ENCODE results near the gene RAB8A.

Gene RAB8A

DNA sequence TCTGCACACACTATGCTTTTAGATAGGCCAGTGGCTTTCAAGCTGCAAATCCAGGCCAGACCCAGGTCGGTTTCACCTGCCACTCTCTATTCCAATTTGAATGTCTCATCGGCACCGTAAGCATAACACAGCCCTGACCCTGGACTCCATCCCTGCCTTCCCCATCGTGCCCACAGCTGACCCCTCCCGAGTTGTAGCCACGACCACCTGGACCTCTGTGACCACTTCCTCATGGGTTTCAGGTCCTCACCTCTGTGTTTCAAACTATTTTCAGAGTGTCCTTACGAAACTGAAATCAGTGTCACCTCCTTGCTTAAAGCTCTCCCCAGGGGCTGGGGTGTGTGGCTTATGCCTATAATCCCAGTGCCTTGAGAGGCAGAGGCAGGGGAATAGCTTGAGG lies 22.8 kb downstream of the RAB8A start:
- DNase-seq (ENCODE audit: low read depth): no peak
- TF ChIP-seq, protein P1, sequence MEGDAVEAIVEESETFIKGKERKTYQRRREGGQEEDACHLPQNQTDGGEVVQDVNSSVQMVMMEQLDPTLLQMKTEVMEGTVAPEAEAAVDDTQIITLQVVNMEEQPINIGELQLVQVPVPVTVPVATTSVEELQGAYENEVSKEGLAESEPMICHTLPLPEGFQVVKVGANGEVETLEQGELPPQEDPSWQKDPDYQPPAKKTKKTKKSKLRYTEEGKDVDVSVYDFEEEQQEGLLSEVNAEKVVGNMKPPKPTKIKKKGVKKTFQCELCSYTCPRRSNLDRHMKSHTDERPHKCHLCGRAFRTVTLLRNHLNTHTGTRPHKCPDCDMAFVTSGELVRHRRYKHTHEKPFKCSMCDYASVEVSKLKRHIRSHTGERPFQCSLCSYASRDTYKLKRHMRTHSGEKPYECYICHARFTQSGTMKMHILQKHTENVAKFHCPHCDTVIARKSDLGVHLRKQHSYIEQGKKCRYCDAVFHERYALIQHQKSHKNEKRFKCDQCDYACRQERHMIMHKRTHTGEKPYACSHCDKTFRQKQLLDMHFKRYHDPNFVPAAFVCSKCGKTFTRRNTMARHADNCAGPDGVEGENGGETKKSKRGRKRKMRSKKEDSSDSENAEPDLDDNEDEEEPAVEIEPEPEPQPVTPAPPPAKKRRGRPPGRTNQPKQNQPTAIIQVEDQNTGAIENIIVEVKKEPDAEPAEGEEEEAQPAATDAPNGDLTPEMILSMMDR (IDR thresholded peaks at IDR 0.05; ENCODE audit: low read depth, low read length, missing control alignments): no peak

DNA sequence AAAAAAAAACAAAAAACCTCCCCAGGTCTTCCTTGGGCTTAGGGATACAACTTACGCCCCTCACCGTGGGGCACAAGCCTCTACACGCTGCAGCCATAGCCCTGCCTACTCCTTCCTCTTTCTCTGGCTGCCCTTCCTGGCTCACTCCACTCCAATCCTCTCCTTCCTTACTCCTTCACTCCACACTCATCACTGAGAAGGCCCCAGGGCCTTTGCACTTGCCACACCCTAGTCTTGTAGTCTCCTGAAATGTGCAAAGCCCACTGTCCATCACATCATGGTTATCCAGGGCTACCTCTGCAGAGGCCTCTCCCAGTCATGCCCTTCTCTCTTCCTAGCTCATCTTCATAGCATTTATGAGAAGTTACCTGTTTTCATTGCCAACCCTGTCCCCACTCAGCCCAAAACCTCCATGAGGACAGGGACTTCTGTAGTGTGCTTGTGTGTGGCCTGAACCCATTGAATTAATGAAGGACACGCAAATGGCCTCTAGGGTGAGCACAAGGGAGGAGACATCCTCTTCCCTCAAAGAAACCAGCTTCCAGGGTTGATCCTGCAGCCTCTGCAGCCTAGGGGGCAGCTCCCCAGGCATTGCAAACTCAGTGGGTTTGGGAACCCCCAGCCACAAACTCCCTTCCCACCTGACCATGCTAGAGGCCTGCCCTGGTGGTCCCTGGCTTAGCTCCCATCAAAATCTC lies 23.9 kb downstream of the RAB8A start:
- no peak overlapping the region for H3K4me3 ChIP-seq (ENCODE audit: low read depth, low read length)
- DNase-seq (ENCODE audit: low read depth): no peak
- TF ChIP-seq, protein P1 (IDR thresholded peaks at IDR 0.05; ENCODE audit: low read depth, low read length, missing control alignments): no peak

More for the DNA sequence above, 22.8 kb downstream of the RAB8A start:
- no peak overlapping the region for H3K4me3 ChIP-seq (ENCODE audit: low read depth, low read length)

DNA sequence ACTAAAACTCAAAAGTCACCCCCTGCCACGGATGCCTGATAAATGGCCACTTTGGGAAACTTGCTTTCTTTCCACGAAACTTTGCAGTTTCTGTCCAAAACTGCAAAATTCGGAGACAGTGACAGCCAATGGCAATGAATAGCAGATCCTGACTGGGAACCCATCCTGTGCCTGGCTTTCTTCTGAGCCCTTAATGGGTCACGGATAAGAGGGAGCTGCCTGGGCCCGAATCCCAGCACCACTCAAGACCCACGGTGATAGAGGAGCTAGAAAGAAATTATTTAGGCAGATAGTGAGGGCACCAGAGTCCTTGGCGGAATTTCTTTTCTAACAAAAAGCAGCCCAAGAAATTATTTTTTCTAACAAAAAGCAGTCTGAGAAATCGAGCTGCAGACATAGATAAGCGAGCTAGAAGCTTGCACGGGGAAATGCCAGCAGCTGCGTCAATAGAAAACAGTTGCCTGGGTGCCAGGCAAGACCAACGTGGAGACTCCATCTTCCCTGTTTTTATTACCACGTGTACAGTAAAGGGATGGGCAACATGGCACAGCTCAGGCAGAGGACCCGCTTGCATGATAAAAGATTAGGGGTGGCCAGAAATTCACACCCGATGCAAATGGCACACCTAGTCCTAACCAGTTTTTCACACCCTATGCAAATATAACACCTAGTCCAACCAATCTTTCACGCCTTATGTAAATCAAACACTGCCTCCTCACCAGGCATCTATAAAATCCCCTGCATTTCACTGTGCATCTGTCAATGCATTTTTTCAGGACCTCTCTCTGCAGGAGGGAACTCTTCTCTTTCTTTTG lies 24.7 kb downstream of the RAB8A start:
- no peak for DNase-seq (ENCODE audit: low read depth)
- TF ChIP-seq, protein P1 (IDR thresholded peaks at IDR 0.05; ENCODE audit: low read depth, low read length, missing control alignments): no peak
- H3K4me3 ChIP-seq (ENCODE audit: low read depth, low read length): no peak overlapping the region

DNA sequence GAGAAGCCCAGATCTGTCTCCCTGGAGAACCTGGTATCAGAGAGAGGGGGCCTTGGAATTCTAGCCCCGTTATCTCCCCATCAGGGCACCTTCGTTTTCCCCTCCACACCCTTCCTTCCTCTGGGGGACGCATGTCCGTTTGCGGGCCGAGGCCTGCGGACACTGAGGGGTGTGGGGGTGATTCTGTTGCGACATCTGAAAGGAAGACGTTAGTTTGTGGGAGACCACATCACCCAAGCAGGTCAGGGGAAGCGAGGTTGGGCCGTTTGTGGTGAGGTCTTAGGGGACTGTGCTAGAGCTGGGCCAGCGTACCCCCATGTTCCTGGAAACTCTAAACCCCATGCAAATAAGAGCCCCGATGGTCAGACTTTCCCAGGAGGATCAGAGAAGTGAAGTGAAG lies 28.1 kb downstream of the RAB8A start:
- no peak overlapping the region; the same call in 1 of the 2 replicates for H3K4me3 ChIP-seq (ENCODE audit: low read depth, low read length)
- DNase-seq (ENCODE audit: low read depth): no peak
- TF ChIP-seq, protein P1 (IDR thresholded peaks at IDR 0.05; ENCODE audit: low read depth, low read length, missing control alignments): no peak

DNA sequence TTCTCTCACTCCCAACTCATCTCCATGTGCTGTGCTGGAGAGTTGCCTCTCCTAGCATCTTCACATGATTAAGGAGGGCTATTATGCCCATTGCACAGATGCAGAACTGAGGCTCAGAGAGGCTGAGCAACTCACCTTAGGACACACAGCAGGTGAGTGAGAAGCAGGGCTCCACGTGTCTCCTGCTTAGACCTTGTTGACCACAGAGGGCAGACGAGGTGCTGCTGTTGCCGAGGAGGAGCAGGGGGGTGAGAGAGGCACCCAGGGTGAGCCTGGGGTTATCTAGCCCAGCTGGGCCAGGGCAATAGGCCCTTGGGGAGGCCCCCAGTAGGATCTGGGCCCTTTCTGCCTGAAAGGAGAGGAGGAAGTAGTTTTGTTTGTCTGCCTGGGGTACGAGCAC lies 29.4 kb downstream of the RAB8A start:
- TF ChIP-seq, protein P1 (IDR thresholded peaks at IDR 0.05; ENCODE audit: low read depth, low read length, missing control alignments): peak; percentile 28
- peak; percentile 84 for DNase-seq (ENCODE audit: low read depth)
- no peak overlapping the region for H3K4me3 ChIP-seq (ENCODE audit: low read depth, low read length)

DNA sequence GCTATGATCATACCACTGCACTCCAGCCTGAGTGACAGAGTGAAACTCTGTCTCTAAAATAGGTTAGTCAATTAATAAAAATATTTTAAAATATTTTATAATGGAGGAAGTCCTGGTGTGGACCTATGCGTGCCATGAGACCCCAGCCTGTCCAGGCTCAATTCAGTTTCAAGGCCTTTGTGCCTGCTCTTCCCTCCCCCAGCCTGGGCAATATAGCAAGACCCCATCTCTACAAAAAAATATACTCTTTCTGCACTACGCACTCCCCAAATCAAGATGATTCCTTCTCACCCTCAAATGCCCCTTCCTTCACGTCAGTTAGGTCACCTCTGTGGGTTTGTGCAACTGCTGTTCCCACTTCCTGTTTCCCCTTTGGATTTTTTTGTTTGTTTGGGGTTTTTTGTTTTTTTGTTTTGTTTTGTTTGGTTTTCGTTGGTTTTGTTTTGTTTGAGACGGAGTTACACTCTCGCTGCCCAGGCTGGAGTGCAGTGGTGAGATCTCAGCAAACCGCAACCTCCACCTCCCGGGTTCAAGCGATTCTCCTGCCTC lies 30.4 kb downstream of the RAB8A start:
- TF ChIP-seq, protein P1 (IDR thresholded peaks at IDR 0.05; ENCODE audit: low read depth, low read length, missing control alignments): no peak
- H3K4me3 ChIP-seq (ENCODE audit: low read depth, low read length): no peak overlapping the region
- no peak for DNase-seq (ENCODE audit: low read depth)
